HG03095 (cell line): ENCODE measurements around the gene LOXHD1.

Experiments used
- ATAC-seq: cut with Tn5 transposase; IDR thresholded peaks from one replicate; pipeline ENCODE4 v1.9.1; 2021; ENCODE audit warnings: moderate library complexity; ENCODE audit not compliant: unreplicated experiment

Gene LOXHD1

GRCh38 chr18:46459789-46460455, 197.1 kb downstream of the LOXHD1 start:
- no peak for ATAC-seq

- ATAC-seq: no peak
These were observed 198.5 kb downstream of the LOXHD1 start for GRCh38 chr18:46458472-46458871.

GRCh38 chr18:46456691-46457090, 200.3 kb downstream of the LOXHD1 start:
- ATAC-seq: no peak

- no peak for ATAC-seq
These were observed 204.2 kb downstream of the LOXHD1 start for GRCh38 chr18:46452820-46453219.

GRCh38 chr18:46449499-46449898, 207.5 kb downstream of the LOXHD1 start:
- no peak for ATAC-seq

GRCh38 chr18:46449033-46449432, 208.0 kb downstream of the LOXHD1 start:
- ATAC-seq: no peak

GRCh38 chr18:46448347-46448746, 208.7 kb downstream of the LOXHD1 start:
- ATAC-seq: no peak

GRCh38 chr18:46447792-46448191, 209.2 kb downstream of the LOXHD1 start:
- no peak for ATAC-seq

GRCh38 chr18:46447323-46447722, 209.7 kb downstream of the LOXHD1 start:
- no peak for ATAC-seq

- no peak for ATAC-seq
These were observed 211.3 kb downstream of the LOXHD1 start for GRCh38 chr18:46445522-46446313.

- ATAC-seq: no peak
These were observed 218.0 kb downstream of the LOXHD1 start for GRCh38 chr18:46439037-46439436.

GRCh38 chr18:46437061-46437460, 220.0 kb downstream of the LOXHD1 start:
- ATAC-seq: no peak

- ATAC-seq: no peak
These were observed 220.4 kb downstream of the LOXHD1 start for GRCh38 chr18:46436621-46437020.

GRCh38 chr18:46435031-46435430, 222.0 kb downstream of the LOXHD1 start:
- no peak for ATAC-seq

GRCh38 chr18:46434629-46435028, 222.4 kb downstream of the LOXHD1 start:
- ATAC-seq: no peak

GRCh38 chr18:46433121-46433826, 223.7 kb downstream of the LOXHD1 start:
- ATAC-seq: no peak

- no peak for ATAC-seq
These were observed 225.4 kb downstream of the LOXHD1 start for GRCh38 chr18:46431522-46432171.

- ATAC-seq: no peak
These were observed 227.3 kb downstream of the LOXHD1 start for GRCh38 chr18:46429649-46430224.

- ATAC-seq: no peak
These were observed 227.9 kb downstream of the LOXHD1 start for GRCh38 chr18:46429130-46429529.

GRCh38 chr18:46428368-46428767, 228.7 kb downstream of the LOXHD1 start:
- ATAC-seq: no peak
